IMR-90 (cell line): ENCODE measurements around the gene PRKAG2. TPM values are rescaled to one million over a fixed set of nuclear protein-coding genes. Genes with fewer than 3 reads are reported as not detected.

ENCODE experiments used
- ATAC-seq: fragments of 200-7000 bp; cut with Tn5 transposase; 2 replicates; pipeline ENCODE4 v1.9.1; 2020; ENCODE audit warnings: low read depth, mild to moderate bottlenecking, moderate library complexity
- BruUV-seq: library from RNA; stranded (reverse); fragments of 400-500 nt; replicated peaks from 2 replicates; lab custom pipeline; 2021; lab: Mats Ljungman, UMichigan
- CTCF ChIA-PET: fragments of 300-600 bp; formaldehyde crosslinking; extraction: SDS; loops from one replicate; lab custom pipeline; 2021; ENCODE audit warnings: antibody characterized with exemption; lab: Yijun Ruan, JAX
- POLR2A ChIA-PET: fragments of 300-600 bp; sonication (Branson Sonifier 250); formaldehyde crosslinking; loops from one replicate; lab custom pipeline; 2022; ENCODE audit warnings: antibody characterized with exemption; ENCODE audit not compliant: unreplicated experiment; lab: Charles Lee
- DNase-seq: peaks from one replicate; pipeline ENCODE4 v3.0.0; 2013
- H2AFZ ChIP-seq: replicated peaks from 2 replicates; pipeline ENCODE3; 2013; ENCODE audit warnings: low read length, mild to moderate bottlenecking; ENCODE audit not compliant: poor library complexity
- H2AK5ac ChIP-seq: 2 replicates; pipeline ENCODE4 v1.6.1; 2013; ENCODE audit warnings: low read depth, low read length, inconsistent platforms
- H2AK9ac ChIP-seq: replicated peaks from 2 replicates; pipeline ENCODE3; 2013; ENCODE audit warnings: mild to moderate bottlenecking, low read depth, low read length, moderate library complexity; ENCODE audit not compliant: poor library complexity
- H2BK120ac ChIP-seq: 2 replicates; pipeline ENCODE4 v1.6.1; 2013; ENCODE audit warnings: low read depth, low read length, inconsistent platforms
- H2BK15ac ChIP-seq: 3 replicates; pipeline ENCODE4 v1.6.1; 2013; ENCODE audit warnings: low read depth, low read length, inconsistent platforms
- H2BK20ac ChIP-seq: 2 replicates; pipeline ENCODE4 v1.6.1; 2013; ENCODE audit warnings: low read depth, mild to moderate bottlenecking, inconsistent platforms, low read length, moderate library complexity
- H2BK5ac ChIP-seq: 2 replicates; pipeline ENCODE4 v1.6.1; 2013; ENCODE audit warnings: mild to moderate bottlenecking, low read depth, low read length, inconsistent platforms; ENCODE audit not compliant: poor library complexity, severe bottlenecking
- H3K14ac ChIP-seq: replicated peaks from 2 replicates; pipeline ENCODE4 v1.6.1; 2013; ENCODE audit warnings: low read depth, low read length, inconsistent platforms
- H3K18ac ChIP-seq: 2 replicates; pipeline ENCODE4 v1.6.1; 2013; ENCODE audit warnings: low read depth, low read length, control low read depth
- H3K23ac ChIP-seq: 2 replicates; pipeline ENCODE4 v1.6.1; 2013; ENCODE audit warnings: low read depth, low read length, inconsistent platforms
- H3K27ac ChIP-seq: 2 replicates; pipeline ENCODE4 v1.5.1; 2013; ENCODE audit warnings: mild to moderate bottlenecking, control low read depth, low read length; ENCODE audit not compliant: insufficient read depth
- H3K27me3 ChIP-seq: 2 replicates; pipeline ENCODE4 v1.6.1; 2013; ENCODE audit warnings: low read length; ENCODE audit not compliant: control insufficient read depth, insufficient read depth
- H3K36me3 ChIP-seq: 2 replicates; pipeline ENCODE4 v1.6.1; 2013; ENCODE audit warnings: low read length, mixed read lengths; ENCODE audit not compliant: control insufficient read depth, insufficient read depth
- H3K4ac ChIP-seq: 2 replicates; pipeline ENCODE4 v1.6.1; 2013; ENCODE audit warnings: low read depth, low read length, inconsistent platforms
- H3K4me1 ChIP-seq: 2 replicates; pipeline ENCODE4 v1.6.1; 2013; ENCODE audit warnings: low read length, mixed read lengths; ENCODE audit not compliant: control insufficient read depth, insufficient read depth
- H3K4me2 ChIP-seq: 2 replicates; pipeline ENCODE4 v1.6.1; 2013; ENCODE audit warnings: low read depth, mild to moderate bottlenecking, control low read depth, low read length, moderate library complexity
- H3K4me3 ChIP-seq: 2 replicates; pipeline ENCODE4 v1.5.1; 2013; ENCODE audit warnings: low read depth, mild to moderate bottlenecking, control low read depth, low read length, moderate library complexity; ENCODE audit not compliant: insufficient read depth
- H3K56ac ChIP-seq: 2 replicates; pipeline ENCODE4 v1.6.1; 2013; ENCODE audit warnings: low read length, inconsistent platforms; ENCODE audit not compliant: insufficient read depth; ENCODE audit errors: extremely low read depth
- H3K79me1 ChIP-seq, 2 experiments: 2 replicates each; pipeline ENCODE4 v1.6.1; 2013; ENCODE audit warnings: low read length in 2 of 2, inconsistent platforms in 1 of 2, low read depth in 1 of 2
- H3K9ac ChIP-seq: 2 replicates; pipeline ENCODE4 v1.6.1; 2013; ENCODE audit warnings: low read depth, low read length, control low read depth
- H3K9me1 ChIP-seq: 2 replicates; pipeline ENCODE4 v1.6.1; 2013; ENCODE audit warnings: low read length, inconsistent platforms; ENCODE audit not compliant: insufficient read depth
- H3K9me3 ChIP-seq: 2 replicates; pipeline ENCODE4 v1.6.1; 2013; ENCODE audit warnings: low read length; ENCODE audit not compliant: control insufficient read depth, insufficient read depth
- H4K20me1 ChIP-seq: 2 replicates; pipeline ENCODE4 v1.6.1; 2013; ENCODE audit warnings: low read length, inconsistent platforms; ENCODE audit not compliant: insufficient read depth
- H4K5ac ChIP-seq: 2 replicates; pipeline ENCODE4 v1.6.1; 2013; ENCODE audit warnings: mild to moderate bottlenecking, low read depth, low read length, control low read depth
- H4K8ac ChIP-seq, 2 experiments: 2 replicates each; pipeline ENCODE4 v1.6.1; 2013; ENCODE audit warnings: low read depth in 2 of 2, low read length in 2 of 2, control low read depth in 1 of 2, inconsistent platforms in 1 of 2
- H4K91ac ChIP-seq: 2 replicates; pipeline ENCODE4 v1.6.1; 2013; ENCODE audit warnings: low read depth, low read length, inconsistent platforms; ENCODE audit not compliant: insufficient read depth
- BHLHE40 ChIP-seq: fragments of 150-350 bp; IDR thresholded peaks from 2 replicates; pipeline ENCODE4 v1.6.1; 2016; ENCODE audit warnings: mild to moderate bottlenecking, low read depth, low read length
- CEBPB ChIP-seq: IDR thresholded peaks from 2 replicates; pipeline ENCODE4 v1.6.1; 2012; ENCODE audit warnings: low read depth, low read length, improper control_type of control experiment
- CHD1 ChIP-seq: IDR thresholded peaks from 2 replicates; pipeline ENCODE4 v1.6.1; 2012; ENCODE audit warnings: low read depth, low read length, improper control_type of control experiment
- FOS ChIP-seq: fragments of 150-350 bp; IDR thresholded peaks from 2 replicates; pipeline ENCODE4 v1.6.1; 2016; ENCODE audit warnings: low read depth, low read length
- MAFK ChIP-seq: IDR thresholded peaks from 2 replicates; pipeline ENCODE4 v1.6.1; 2012; ENCODE audit warnings: low read depth, low read length, improper control_type of control experiment
- MAZ ChIP-seq: IDR thresholded peaks from 2 replicates; pipeline ENCODE4 v1.6.1; 2012; ENCODE audit warnings: low read depth, mild to moderate bottlenecking, low read length, improper control_type of control experiment, moderate library complexity, borderline replicate concordance
- MXI1 ChIP-seq: IDR thresholded peaks from 2 replicates; pipeline ENCODE4 v1.6.1; 2012; ENCODE audit warnings: low read depth, mild to moderate bottlenecking, low read length, moderate library complexity, borderline replicate concordance
- NFE2L2 ChIP-seq: fragments of 150-350 bp; IDR thresholded peaks from 2 replicates; pipeline ENCODE4 v1.6.1; 2016; ENCODE audit warnings: low read depth, mild to moderate bottlenecking, low read length
- POLR2A ChIP-seq: IDR thresholded peaks from 2 replicates; pipeline ENCODE4 v1.6.1; 2012; ENCODE audit warnings: mild to moderate bottlenecking, low read depth, low read length
- RCOR1 ChIP-seq: IDR thresholded peaks from 2 replicates; pipeline ENCODE4 v1.6.1; 2012; ENCODE audit warnings: mild to moderate bottlenecking, low read length, improper control_type of control experiment; ENCODE audit not compliant: insufficient replicate concordance
- RFX5 ChIP-seq: IDR thresholded peaks from 2 replicates; pipeline ENCODE4 v1.8.0; 2012; ENCODE audit warnings: low read depth, mild to moderate bottlenecking, low read length, moderate library complexity
- SMC3 ChIP-seq: fragments of 150-350 bp; IDR thresholded peaks from 2 replicates; pipeline ENCODE4 v1.6.1; 2016; ENCODE audit warnings: low read depth, mild to moderate bottlenecking, antibody characterized with exemption, low read length, moderate library complexity
- WGBS, 2 experiments: methylation state at CpG; one replicate each; pipeline versions ENCODE4 v1.1.5 to v1.1.7; 2013; ENCODE audit warnings: missing lambda C conversion rate in 2 of 2; ENCODE audit not compliant: insufficient read length in 1 of 2; ENCODE audit errors: extremely low coverage in 2 of 2; 5-methylcytosine and 5-hydroxymethylcytosine counted together
- dilution Hi-C: fragments of 300-500 bp; cut with HindIII; formaldehyde crosslinking; loops from one replicate; pipeline ENCODE4 v1.14.3; 2018; ENCODE audit warnings: low sequenced_read_pairs; ENCODE audit not compliant: unreplicated experiment
- in situ Hi-C: fragments of 300-500 bp; cut with MboI; formaldehyde crosslinking; loops from 3 replicates; pipeline ENCODE4 v1.14.3; 2019; ENCODE audit warnings: low sequenced_read_pairs, inconsistent platforms, mixed read lengths
- intact Hi-C: fragments of 100-400 bp; cut with micrococcal nuclease; formaldehyde crosslinking; loops from 2 replicates; pipeline ENCODE4 v1.10.0; 2022
- polyA plus RNA-seq, 3 experiments: library from polyadenylated mRNA; depleted of rRNA; stranded (reverse); fragments of >200 nt; gene quantifications; 2 replicates each; pipeline ENCODE4 v1.2.3, GENCODE V29; 2012; ENCODE audit warnings: low replicate concordance in 1 of 3
- total RNA-seq: library from RNA; depleted of rRNA; stranded (reverse); fragments of >200 nt; gene quantifications from 2 replicates; pipeline ENCODE4 v1.2.3, GENCODE V29; 2012
- TF ChIP-seq, protein P1 (sequence below): conservative IDR thresholded peaks from 2 replicates; pipeline ENCODE4 v1.5.1; 2012; ENCODE audit warnings: mild to moderate bottlenecking, low read depth, low read length, improper control_type of control experiment
- TF ChIP-seq, protein P2 (sequence below): fragments of 150-350 bp; IDR thresholded peaks from 2 replicates; pipeline ENCODE4 v1.6.1; 2016; ENCODE audit warnings: low read depth, mild to moderate bottlenecking, low read length, moderate library complexity, borderline replicate concordance
- TF ChIP-seq, protein P3 (sequence below): fragments of 150-350 bp; IDR thresholded peaks from 2 replicates; pipeline ENCODE4 v1.6.1; 2017; ENCODE audit warnings: mild to moderate bottlenecking, antibody characterized with exemption, low read length, low read depth

The PRKAG2 gene
- total and polyA plus RNA-seq, 2 of the 4 experiments (the other 2 are of a cell fraction): 15.4 to 21.6 TPM

DNA sequence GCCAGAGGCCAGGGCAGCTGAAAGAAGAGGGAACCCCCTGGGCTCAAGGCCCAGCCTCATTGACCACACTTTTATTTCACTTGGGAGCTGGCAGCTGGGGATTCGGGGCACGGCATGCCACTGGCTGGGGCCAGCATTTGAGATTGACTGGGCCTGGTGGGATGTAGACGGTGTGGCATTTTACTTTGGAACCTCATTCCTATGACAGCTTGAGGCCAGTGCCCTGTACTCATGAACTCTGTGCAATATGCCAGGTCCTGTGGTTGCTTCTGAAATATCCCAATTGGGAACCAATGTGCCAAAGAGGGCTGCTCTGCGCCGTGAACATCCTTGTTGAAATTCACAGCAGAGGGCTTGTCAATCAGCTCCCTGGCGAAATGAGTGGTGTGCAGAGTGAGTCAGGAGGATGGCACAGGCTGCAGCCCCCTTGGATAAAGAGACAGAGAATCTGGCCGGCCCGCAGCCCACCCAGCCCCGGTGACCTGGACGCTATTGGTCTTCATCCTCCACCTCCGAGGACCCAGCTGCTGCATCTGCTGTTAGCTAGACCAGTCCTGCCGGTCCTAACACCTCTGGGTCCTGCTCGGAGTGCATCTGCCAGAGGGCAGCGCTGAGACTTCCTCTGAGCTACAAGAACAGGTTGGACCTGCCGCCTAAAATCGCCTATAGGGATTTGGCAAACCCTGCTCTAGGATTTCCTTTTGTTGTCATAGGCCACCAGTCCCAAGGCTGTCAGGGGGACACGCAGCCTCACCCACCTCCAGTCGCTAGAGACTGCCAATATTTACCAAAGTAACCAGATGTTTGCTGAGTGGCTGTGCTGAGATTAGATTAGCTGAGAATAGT, 58.0 kb downstream of the PRKAG2 start:
- H2AK9ac ChIP-seq: no peak overlapping the region
- no peak overlapping the region for H3K4me2 ChIP-seq
- H3K23ac ChIP-seq: no peak overlapping the region
- no peak overlapping the region for H3K14ac ChIP-seq
- no peak overlapping the region for H3K27ac ChIP-seq
- H3K27me3 ChIP-seq: peaks cover 65% of the 10 kb centered on the region
- H2BK15ac ChIP-seq: no peak overlapping the region
- dilution Hi-C loops (no loop called here), intact Hi-C loops (no loop called here), in situ Hi-C loops (no loop called here)
- CTCF ChIA-PET: no interaction called here
- no peaks in the 10 kb centered on the region for H3K79me1 ChIP-seq
- H4K91ac ChIP-seq: no peak overlapping the region
- no peak overlapping the region for H4K8ac ChIP-seq
- no peak overlapping the region for H2AFZ ChIP-seq
- no peak overlapping the region for H3K4me3 ChIP-seq
- no peaks in the 10 kb centered on the region for H3K36me3 ChIP-seq
- H3K9ac ChIP-seq: no peak overlapping the region
- no peak for ATAC-seq
- no peaks in the 10 kb centered on the region for H4K20me1 ChIP-seq
- no peak overlapping the region for H2BK5ac ChIP-seq
- WGBS, 2 experiments: 55% methylated on average over 4 of the region's 18 CpGs; no CpG with 5 or more reads in 1 of the 2 experiments
- no peak overlapping the region for H2BK120ac ChIP-seq
- BruUV-seq: no TSS peak
- no peaks in the 10 kb centered on the region for H3K9me1 ChIP-seq
- H3K56ac ChIP-seq: no peak overlapping the region
- no peak for DNase-seq
- H3K18ac ChIP-seq: no peak overlapping the region
- POLR2A ChIA-PET: no interaction called here
- no peak overlapping the region for H4K5ac ChIP-seq
- H2BK20ac ChIP-seq: no peak overlapping the region
- H3K4me1 ChIP-seq: no peaks in the 10 kb centered on the region
- no peak overlapping the region for H2AK5ac ChIP-seq
- no peaks in the 10 kb centered on the region for H3K9me3 ChIP-seq
- no peak overlapping the region for H3K4ac ChIP-seq
- no peak for TF ChIP-seq BHLHE40
- no peak for TF ChIP-seq RCOR1
- TF ChIP-seq MAFK: no peak
- TF ChIP-seq SMC3: no peak
- no peak for TF ChIP-seq NFE2L2
- TF ChIP-seq, protein P1, sequence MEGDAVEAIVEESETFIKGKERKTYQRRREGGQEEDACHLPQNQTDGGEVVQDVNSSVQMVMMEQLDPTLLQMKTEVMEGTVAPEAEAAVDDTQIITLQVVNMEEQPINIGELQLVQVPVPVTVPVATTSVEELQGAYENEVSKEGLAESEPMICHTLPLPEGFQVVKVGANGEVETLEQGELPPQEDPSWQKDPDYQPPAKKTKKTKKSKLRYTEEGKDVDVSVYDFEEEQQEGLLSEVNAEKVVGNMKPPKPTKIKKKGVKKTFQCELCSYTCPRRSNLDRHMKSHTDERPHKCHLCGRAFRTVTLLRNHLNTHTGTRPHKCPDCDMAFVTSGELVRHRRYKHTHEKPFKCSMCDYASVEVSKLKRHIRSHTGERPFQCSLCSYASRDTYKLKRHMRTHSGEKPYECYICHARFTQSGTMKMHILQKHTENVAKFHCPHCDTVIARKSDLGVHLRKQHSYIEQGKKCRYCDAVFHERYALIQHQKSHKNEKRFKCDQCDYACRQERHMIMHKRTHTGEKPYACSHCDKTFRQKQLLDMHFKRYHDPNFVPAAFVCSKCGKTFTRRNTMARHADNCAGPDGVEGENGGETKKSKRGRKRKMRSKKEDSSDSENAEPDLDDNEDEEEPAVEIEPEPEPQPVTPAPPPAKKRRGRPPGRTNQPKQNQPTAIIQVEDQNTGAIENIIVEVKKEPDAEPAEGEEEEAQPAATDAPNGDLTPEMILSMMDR: no peak
- no peak for TF ChIP-seq POLR2A
- no peak for TF ChIP-seq CEBPB
- TF ChIP-seq FOS: no peak
- TF ChIP-seq MAZ: no peak
- TF ChIP-seq, protein P2, sequence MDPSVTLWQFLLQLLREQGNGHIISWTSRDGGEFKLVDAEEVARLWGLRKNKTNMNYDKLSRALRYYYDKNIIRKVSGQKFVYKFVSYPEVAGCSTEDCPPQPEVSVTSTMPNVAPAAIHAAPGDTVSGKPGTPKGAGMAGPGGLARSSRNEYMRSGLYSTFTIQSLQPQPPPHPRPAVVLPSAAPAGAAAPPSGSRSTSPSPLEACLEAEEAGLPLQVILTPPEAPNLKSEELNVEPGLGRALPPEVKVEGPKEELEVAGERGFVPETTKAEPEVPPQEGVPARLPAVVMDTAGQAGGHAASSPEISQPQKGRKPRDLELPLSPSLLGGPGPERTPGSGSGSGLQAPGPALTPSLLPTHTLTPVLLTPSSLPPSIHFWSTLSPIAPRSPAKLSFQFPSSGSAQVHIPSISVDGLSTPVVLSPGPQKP: no peak
- TF ChIP-seq, protein P3, sequence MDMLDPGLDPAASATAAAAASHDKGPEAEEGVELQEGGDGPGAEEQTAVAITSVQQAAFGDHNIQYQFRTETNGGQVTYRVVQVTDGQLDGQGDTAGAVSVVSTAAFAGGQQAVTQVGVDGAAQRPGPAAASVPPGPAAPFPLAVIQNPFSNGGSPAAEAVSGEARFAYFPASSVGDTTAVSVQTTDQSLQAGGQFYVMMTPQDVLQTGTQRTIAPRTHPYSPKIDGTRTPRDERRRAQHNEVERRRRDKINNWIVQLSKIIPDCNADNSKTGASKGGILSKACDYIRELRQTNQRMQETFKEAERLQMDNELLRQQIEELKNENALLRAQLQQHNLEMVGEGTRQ: no peak
- no peak for TF ChIP-seq RFX5
- TF ChIP-seq CHD1: no peak
- TF ChIP-seq MXI1: no peak
